Tongue (tissue), 2 donors: ENCODE measurements around the gene RNU7-1. TPM values are rescaled to one million over a fixed set of nuclear protein-coding genes. Genes with fewer than 3 reads are reported as not detected.
A peak's percentile ranks its signal among the peaks of the same experiment; 100 is the strongest.

ENCODE experiments used
- DNase-seq: peaks from one replicate; pipeline ENCODE4 v3.0.0-alpha.2; 2015
- total RNA-seq: library from RNA; depleted of rRNA; stranded (reverse); fragments of >200 nt; gene quantifications from one replicate; pipeline ENCODE4 v1.2.3, GENCODE V29; 2014

Gene RNU7-1
- total RNA-seq, 1 donor from 2014 or later = not detected

DNA sequence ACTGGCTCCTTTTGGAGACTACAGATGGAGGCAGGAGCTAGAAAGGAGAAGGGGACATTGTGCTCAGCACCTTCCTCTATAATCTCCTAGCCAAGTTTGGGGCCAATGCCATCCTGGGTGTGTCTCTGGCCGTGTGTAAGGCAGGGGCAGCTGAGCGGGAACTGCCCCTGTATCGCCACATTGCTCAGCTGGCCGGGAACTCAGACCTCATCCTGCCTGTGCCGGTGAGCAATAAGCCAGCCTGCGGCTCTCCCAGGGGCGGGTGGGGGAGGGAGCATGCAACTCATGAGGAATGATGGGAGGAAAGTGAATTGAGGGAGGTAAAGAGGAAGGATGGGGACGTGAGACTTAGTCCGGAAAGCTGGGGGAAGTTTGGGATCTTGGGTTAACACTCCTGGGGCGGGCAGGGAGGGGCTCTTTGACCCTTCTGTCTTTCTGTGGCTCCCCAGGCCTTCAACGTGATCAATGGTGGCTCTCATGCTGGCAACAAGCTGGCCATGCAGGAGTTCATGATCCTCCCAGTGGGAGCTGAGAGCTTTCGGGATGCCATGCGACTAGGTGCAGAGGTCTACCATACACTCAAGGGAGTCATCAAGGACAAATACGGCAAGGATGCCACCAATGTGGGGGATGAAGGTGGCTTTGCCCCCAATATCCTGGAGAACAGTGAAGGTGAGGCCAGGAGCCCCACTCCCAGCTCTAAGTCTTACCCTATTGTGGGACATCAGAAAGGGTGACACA lies 26.0 kb upstream of the RNU7-1 start:
- no peak for DNase-seq

DNA sequence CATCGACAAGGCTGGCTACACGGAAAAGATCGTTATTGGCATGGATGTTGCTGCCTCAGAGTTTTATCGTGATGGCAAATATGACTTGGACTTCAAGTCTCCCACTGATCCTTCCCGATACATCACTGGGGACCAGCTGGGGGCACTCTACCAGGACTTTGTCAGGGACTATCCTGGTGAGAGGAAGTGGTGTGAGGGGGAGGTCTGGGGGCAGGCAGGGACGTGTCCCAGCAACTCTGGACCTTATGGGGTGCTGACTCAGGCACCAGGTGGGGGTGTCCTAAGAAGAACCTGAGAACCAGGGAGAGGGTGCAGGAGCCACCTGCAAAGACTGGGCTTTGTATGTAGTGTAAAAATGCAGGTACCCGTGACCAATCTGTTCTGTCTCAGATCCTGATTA lies 24.0 kb upstream of the RNU7-1 start:
- no peak for DNase-seq

DNA sequence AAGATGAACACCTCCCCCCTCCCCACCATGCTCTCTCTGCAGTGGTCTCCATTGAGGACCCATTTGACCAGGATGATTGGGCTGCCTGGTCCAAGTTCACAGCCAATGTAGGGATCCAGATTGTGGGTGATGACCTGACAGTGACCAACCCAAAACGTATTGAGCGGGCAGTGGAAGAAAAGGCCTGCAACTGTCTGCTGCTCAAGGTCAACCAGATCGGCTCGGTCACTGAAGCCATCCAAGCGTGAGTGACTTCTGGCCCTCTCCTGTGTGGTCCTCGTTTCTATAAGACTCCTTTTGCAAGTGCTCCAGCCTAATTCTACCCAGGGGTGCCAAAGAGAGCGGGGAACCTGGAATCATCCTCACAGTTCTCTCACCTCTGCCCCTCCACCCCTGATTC lies 22.1 kb upstream of the RNU7-1 start:
- no peak for DNase-seq

DNA sequence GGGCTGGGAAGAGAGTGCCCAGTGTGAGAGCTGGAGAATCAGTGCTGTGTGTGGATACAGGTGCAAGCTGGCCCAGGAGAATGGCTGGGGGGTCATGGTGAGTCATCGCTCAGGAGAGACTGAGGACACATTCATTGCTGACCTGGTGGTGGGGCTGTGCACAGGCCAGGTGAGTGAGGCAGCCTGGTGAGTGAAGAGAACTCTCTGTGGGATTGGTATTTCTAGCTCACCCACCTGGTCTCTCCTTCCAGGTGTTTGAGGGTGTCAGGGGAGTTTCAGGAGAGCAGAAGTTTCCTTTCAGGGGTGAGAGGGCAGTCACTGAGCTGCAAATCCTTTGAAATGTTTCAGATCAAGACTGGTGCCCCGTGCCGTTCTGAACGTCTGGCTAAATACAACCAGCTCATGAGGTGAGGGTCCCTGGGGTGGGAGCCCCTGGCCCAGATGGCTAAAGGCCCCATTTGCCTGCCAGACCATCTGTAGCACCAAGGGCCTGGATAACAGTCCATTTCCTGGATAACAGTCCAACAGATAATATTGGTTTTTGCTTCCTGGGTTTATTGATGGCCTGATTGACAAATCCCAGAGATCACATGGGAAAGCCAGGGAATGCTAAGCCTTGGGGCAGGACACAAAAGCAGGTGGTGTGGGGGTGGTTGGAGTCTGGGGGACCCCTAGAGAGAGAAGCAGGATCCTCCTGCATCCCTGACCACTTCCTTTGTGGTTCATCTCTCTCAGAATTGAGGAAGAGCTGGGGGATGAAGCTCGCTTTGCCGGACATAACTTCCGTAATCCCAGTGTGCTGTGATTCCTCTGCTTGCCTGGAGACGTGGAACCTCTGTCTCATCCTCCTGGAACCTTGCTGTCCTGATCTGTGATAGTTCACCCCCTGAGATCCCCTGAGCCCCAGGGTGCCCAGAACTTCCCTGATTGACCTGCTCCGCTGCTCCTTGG lies 21.3 kb upstream of the RNU7-1 start:
- no peak for DNase-seq

DNA sequence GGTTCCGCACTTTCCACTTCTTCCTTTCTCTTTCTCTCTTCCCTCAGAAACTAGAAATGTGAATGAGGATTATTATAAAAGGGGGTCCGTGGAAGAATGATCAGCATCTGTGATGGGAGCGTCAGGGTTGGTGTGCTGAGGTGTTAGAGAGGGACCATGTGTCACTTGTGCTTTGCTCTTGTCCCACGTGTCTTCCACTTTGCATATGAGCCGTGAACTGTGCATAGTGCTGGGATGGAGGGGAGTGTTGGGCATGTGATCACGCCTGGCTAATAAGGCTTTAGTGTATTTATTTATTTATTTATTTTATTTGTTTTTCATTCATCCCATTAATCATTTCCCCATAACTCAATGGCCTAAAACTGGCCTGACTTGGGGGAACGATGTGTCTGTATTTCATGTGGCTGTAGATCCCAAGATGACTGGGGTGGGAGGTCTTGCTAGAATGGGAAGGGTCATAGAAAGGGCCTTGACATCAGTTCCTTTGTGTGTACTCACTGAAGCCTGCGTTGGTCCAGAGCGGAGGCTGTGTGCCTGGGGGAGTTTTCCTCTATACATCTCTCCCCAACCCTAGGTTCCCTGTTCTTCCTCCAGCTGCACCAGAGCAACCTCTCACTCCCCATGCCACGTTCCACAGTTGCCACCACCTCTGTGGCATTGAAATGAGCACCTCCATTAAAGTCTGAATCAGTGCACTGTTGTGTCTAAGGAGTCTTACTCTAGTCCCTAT lies 20.4 kb upstream of the RNU7-1 start:
- DNase-seq = no peak

DNA sequence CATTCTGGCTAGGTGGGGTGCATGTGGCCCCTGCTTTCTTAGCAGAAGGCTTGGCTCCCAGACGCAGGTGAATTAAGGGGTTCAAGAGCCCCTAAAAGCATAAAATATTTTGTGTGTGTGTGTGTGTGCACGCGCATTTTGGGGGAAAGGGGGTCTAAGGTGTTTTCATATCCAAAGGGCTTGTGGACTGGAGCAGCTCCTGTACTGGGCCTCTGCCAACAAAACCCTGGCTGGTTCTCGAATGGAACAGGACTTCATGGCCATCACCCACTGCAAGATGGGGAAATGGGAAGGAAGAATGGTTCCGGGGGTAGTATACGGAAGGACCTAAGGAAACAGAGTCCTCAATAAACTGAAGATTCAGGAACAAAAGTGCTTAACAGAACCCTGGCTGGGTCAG lies 19.8 kb upstream of the RNU7-1 start:
- DNase-seq = no peak

DNA sequence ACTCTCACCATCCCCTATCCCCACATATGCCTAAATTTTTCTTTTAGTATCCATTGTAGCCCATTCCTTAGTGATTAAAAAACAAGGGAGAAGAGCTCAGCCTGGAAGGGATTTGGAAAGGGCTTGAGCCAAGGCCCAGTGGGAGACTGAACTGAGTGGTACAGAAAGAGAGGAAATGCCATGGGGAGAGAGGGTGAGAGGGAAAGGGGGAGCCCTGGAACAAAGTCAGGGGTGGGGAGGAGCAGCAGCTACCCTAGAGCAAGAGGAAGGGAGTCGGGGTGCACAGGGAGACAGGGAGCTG lies 18.4 kb upstream of the RNU7-1 start:
- no peak for DNase-seq

DNA sequence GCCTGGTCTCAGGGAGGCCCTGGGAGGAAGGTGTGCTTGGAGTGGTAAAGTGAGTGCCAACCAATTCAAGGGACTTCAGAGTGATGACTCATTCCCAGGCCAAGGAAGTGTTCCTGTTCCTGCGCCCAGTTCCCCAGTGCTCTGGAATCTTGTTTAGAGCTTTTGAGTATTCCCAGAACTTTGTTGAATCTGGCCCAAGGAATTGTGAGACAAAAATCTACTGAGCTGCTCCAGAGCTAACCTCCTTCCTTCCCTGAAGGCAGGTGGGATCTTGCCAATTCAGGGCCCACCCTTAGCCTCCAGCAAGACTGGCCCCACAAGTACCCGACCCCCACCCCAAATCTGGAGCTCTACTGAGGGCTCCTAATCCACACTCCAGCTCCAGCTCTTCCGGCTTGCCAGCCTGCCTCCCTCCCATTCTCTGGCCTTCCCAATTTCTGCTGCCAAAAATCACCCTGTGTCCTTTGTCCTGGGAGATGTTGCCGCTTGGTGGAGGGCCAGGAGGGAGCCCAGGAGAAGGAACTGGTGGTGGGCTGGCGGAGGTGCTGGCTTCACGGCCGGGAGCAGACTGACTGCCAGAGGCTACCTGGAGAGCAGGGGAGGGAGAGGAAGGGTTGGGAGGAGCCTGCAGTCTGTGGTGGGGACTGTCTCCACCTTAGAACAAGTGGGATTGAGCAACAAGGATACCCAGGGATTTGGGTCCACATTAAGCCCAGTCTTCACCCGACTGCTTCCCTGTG lies 17.9 kb upstream of the RNU7-1 start:
- peak; percentile 85 for DNase-seq

DNA sequence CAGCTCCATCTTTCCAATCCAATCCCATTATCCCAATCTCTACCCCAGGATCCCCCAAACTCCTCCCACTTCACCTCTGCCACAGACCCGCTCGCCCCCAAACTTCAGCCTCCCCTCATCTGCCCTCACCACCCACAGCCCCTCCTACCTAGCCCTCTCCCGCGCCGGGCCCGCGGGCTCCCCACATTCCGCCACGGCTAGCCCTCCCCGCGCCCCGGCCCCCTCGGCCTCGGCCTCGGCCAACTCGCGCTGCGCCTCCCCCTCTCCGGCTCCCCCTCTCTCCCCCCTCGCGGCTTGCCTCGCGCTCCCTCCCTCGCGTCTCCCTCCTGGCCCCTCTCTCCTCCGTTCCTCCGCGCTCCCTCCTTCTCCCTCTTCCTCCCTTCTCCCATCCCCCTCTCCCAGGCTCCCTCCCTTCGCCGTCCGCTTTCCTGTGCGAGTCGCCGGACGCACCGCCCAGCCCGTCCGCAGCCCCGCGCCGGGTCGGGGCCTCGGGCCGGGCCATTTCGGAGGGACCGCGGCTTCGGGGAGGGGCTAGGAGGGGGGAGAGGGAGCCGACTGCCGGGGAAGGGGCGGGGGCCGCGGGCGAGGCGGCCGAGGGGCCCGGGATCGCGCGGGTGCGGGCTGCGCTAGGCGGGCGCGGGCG lies 16.1 kb upstream of the RNU7-1 start, which contains the start of gene ATN1:
Gene ATN1 (plus strand): TSS at position 581 of the 643 bp plus-strand sequence. CDS start 6,043 bp downstream, outside the sequence.
- peak; percentile 95 for DNase-seq

DNA sequence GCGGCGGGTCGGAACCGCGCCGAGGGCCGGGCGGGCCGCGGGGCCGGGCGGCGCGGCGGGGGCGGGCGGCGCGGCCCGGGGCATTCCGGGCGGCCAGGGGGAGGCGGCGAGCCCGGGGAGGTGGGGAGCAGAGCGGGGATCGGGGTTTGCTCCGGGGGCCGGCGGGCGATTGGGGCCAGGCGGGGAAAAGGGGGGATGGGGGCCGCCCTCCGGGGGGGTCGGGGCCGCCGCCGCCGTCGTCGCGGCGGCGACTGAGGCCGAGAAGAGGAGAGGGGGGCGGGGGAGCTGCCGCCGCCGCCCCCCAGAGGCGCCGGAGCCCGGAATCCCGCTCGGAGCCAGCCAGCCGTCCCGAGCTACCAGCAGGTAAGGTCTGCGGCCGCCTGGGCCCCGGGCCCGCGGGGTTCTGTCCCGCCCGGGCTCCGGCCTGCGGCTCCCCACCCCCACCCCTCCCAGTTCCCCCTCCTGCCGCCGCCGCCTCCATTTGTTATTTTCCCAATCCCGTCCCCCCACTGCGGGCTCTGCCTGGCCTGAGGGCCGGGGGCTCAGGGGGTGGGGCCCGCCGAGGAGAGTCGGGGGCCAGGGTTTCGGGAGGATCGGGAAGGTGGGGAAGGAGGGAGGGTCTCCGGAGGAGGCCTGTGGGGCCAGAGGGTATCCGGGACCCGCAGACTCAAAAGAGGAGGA lies 15.5 kb upstream of the RNU7-1 start:
- DNase-seq = peak; percentile 54

DNA sequence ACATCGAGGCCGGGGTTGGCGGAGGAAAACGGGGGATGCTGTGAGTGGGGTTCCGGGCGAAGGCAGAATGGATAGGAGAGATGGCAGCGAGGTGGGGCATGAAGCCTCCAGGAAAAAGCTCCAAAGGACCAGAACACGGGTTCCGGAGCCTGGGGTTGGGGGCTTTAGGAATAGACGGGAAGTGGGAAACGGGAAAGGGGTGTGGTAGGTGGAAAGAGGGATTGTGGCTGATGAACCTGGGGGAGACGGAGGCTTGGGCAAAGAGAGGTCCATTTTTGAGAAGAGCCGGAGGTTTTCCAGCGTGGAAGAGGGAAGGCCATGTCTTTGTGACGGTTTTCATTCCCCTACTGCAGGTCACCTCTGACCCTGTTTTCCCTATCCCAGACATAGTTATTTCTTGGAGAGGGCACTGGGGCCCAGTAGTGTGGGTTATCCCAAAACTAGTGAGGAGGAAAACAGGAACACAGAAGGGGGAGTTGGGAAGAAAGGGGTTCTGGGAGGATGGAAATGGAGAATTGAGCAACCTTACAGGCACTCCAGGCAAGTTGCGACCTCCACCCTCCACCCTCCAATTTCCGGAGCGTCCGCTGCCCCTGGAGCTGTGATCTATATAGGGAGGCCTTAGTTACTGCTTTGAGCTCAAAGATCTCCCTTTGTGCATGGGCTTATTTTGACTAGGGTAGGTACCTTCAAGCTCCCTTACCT lies 14.8 kb upstream of the RNU7-1 start:
- DNase-seq = no peak

DNA sequence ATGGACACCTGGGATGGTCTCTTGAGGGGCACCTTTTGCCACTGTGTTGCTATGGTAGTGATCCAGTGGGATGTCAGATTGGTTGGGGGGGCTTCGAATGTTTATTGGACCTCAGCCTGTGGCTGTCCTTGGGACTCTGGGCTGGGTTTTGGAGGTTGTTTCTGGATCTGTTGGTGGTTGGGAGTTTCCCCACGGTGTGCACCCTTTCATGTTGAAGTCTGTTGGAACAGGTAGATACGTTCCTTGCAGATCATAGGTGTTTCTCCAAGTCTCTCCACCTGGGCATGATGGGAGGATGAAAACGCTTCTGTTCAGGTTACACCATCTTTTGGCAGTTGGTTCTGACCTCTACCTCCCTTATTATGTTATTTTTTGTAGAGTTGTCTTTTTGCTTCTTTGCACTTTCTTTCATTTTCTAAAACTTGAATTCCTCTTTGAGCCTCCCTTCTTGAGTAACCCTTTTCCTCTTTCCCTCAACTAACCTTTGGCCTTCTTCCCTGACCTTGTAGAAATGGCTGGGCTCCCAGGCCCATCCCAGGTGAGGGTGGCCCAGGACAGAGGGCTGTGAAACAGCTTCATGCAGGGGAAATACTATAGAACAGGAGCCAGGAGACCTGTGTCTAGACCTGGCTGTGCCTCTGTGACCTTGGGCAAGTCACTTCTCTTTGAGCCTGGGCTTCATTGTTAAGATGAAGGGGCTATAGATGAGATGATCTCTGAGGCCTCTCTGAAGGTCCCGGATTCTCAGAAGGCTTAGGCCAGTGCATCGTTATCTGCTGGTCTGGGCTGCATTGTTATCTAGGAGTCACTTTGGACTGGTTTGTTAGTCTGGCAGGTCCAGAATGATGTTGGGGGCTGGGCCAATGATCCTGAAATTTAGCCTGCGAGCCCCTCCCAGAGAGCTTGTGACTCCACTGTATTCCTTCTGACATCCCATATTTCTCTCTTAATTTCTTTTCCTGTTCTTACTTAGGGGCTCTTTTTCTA lies 13.9 kb upstream of the RNU7-1 start:
- DNase-seq = no peak

DNA sequence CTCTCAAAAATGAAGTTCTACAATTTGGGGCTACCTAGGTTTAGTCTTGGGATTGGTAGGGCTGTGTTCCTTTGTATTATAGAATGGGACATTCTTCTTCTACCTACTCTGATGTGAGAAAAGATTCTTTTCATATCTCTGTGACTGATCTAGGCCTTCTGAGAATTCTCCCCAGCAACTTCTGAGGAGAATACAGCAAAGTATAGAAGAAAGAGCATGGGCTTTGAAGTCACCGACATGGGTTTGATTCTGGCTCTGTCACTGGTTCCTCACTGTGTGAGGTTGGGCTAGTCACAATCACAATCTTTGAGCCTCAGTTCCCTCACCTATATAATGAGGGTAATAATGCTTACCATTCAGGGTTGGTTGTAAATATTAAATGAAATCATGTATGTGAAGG lies 10.8 kb upstream of the RNU7-1 start:
- DNase-seq = no peak

DNA sequence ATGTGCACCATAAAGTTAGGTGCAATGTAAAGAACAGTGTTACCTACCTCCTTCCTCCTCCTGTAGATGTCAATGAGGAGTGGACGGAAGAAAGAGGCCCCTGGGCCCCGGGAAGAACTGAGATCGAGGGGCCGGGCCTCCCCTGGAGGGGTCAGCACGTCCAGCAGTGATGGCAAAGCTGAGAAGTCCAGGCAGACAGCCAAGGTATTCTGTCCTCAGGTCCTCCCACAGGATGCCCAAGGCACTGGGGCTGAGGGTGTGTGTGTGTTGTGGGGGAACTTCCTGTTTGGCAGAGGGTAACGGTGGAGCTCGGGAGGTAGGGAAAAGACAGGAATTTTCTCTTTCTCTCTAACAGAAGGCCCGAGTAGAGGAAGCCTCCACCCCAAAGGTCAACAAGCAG lies 9.5 kb upstream of the RNU7-1 start:
- DNase-seq = no peak

DNA sequence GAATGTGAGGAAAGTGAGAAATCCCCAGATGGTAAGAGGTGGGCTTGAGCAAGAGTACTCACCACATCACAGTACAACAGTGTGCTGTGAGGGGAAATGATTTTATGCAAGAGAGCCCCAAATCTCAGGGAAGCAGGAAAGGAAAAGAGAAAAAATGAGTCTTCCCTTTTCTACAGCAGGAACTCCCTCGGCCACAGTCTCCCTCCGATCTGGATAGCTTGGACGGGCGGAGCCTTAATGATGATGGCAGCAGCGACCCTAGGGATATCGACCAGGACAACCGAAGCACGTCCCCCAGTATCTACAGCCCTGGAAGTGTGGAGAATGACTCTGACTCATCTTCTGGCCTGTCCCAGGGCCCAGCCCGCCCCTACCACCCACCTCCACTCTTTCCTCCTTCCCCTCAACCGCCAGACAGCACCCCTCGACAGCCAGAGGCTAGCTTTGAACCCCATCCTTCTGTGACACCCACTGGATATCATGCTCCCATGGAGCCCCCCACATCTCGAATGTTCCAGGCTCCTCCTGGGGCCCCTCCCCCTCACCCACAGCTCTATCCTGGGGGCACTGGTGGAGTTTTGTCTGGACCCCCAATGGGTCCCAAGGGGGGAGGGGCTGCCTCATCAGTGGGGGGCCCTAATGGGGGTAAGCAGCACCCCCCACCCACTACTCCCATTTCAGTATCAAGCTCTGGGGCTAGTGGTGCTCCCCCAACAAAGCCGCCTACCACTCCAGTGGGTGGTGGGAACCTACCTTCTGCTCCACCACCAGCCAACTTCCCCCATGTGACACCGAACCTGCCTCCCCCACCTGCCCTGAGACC lies 8.0 kb upstream of the RNU7-1 start:
- no peak for DNase-seq

DNA sequence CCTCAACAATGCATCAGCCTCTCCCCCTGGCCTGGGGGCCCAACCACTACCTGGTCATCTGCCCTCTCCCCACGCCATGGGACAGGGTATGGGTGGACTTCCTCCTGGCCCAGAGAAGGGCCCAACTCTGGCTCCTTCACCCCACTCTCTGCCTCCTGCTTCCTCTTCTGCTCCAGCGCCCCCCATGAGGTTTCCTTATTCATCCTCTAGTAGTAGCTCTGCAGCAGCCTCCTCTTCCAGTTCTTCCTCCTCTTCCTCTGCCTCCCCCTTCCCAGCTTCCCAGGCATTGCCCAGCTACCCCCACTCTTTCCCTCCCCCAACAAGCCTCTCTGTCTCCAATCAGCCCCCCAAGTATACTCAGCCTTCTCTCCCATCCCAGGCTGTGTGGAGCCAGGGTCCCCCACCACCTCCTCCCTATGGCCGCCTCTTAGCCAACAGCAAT lies 7.4 kb upstream of the RNU7-1 start:
- DNase-seq = no peak

DNA sequence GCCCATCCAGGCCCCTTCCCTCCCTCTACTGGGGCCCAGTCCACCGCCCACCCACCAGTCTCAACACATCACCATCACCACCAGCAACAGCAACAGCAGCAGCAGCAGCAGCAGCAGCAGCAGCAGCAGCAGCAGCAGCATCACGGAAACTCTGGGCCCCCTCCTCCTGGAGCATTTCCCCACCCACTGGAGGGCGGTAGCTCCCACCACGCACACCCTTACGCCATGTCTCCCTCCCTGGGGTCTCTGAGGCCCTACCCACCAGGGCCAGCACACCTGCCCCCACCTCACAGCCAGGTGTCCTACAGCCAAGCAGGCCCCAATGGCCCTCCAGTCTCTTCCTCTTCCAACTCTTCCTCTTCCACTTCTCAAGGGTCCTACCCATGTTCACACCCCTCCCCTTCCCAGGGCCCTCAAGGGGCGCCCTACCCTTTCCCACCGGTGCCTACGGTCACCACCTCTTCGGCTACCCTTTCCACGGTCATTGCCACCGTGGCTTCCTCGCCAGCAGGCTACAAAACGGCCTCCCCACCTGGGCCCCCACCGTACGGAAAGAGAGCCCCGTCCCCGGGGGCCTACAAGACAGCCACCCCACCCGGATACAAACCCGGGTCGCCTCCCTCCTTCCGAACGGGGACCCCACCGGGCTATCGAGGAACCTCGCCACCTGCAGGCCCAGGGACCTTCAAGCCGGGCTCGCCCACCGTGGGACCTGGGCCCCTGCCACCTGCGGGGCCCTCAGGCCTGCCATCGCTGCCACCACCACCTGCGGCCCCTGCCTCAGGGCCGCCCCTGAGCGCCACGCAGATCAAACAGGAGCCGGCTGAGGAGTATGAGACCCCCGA lies 6.8 kb upstream of the RNU7-1 start:
- DNase-seq = no peak
